K562 treated with DMSO at 1 percent for 12 hours (cell line): Measurements from ENCODE around the gene ZHX3. TPM values are rescaled to one million over a fixed set of nuclear protein-coding genes. Genes with fewer than 3 reads are reported as not detected.

ENCODE experiments used
- total RNA-seq: library from RNA; unstranded; fragments of 300-600 nt; gene quantifications from 2 replicates; pipeline ENCODE4 v1.2.3, GENCODE V29; 2022; ENCODE audit not compliant: insufficient read depth

Gene ZHX3, protein sequence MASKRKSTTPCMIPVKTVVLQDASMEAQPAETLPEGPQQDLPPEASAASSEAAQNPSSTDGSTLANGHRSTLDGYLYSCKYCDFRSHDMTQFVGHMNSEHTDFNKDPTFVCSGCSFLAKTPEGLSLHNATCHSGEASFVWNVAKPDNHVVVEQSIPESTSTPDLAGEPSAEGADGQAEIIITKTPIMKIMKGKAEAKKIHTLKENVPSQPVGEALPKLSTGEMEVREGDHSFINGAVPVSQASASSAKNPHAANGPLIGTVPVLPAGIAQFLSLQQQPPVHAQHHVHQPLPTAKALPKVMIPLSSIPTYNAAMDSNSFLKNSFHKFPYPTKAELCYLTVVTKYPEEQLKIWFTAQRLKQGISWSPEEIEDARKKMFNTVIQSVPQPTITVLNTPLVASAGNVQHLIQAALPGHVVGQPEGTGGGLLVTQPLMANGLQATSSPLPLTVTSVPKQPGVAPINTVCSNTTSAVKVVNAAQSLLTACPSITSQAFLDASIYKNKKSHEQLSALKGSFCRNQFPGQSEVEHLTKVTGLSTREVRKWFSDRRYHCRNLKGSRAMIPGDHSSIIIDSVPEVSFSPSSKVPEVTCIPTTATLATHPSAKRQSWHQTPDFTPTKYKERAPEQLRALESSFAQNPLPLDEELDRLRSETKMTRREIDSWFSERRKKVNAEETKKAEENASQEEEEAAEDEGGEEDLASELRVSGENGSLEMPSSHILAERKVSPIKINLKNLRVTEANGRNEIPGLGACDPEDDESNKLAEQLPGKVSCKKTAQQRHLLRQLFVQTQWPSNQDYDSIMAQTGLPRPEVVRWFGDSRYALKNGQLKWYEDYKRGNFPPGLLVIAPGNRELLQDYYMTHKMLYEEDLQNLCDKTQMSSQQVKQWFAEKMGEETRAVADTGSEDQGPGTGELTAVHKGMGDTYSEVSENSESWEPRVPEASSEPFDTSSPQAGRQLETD
- total RNA-seq, result 0.70 and 7.4 TPM in 2 replicates

GRCh38 chr20:41317546-41318270 lies at the start of gene ZHX3:
TSS of gene ZHX3 (minus strand) at chr20:41317731. CDS start at chr20:41204916, 112,815 bp downstream.

DNA sequence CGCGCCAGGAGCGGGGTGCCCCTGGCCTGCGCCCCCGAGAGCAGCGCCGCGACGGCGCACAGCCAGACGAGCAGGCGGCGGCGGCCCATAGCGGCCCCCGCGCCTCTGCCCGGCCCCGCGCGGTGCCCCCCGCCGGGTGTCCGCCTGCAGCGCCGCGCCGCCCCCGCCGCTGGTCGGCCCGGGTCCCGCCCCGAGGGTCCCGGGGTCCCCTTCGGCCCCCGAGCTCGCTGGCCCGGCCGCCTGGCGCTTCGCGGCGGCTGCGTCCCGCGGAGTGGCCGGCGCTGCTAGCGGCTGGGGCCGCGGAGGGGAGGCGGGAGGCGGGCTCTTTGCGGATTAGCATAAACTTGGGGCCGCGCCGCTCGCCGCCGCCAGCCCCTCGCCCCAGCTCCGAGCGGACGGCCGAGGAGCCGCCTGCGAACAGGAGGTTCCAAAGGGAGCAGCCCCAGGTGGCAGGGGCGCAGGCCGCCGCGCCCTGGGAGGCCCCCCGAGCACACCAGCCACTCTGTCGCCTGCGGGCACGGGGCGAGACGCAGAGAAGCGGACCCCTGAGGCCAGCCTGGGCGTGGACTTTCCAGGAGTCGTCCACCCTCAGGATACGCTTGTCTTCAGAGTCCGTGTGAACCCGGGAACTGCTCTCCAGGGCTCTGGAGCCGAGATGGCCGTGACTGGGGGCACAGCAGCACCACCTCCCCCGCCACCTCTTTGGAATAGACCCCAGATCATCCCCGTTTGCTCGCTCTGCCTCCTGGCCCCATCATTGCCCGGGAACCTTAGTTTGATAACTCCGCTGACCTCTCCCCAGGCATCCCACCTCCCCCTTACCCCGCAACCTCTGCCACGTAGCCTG lies 49.2 kb upstream of the ZHX3 start, which contains the start of gene EMILIN3:
TSS of gene EMILIN3 (minus strand) at position 273 of the 847 bp plus-strand sequence. CDS start at position 89, 184 bp downstream.

GRCh38 chr20:41340327-41341055 lies 23.0 kb upstream of the ZHX3 start, which contains the start of gene LPIN3:
TSS of gene LPIN3 (plus strand) at chr20:41340821. CDS start at chr20:41345804, 4,983 bp downstream.

DNA sequence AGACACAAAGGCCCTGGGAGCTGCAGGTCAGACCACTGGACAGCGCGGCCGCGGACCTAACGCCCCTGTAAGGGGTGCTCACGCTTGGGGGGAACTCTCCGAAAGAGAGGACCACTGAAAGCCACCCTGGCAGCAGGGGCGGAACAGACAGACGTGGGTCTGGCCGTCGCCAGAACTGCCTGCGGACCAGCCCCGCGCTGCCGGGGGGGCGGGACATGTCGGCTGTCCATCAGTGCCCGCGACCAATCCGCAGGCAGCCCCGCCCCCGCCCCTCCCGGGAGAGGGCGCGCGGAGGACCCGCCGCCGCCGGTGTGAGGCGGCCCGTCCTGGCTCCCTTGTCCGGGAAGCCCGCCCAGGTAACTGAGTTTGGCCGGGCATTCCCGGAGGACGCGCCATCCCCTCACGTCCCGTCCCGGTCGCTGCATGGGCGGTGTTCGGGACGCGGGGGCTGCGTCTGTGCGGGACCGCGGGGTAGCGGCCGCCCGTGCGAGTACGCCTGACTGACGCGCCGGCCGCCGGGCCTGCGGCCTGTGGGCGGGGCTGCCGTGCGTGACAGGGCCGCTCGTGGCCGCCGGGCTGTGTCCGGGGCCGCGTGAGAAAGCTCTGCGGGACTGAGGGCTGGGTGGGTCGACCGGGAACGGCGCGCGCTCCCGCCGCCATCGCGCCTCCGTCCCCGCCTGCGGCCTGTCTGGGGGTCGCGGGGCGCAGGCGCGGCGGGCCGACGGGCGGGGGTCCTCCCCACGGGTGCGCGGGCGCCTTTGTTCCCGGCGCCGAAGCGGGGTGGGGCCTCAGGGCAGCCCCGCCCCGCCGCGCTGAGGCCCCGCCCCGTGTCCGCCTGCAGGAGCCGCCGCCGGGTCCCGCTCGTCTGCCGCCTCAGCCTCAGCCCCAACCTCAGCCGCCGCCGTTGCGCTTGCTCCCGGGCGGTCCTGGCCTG lies 180.6 kb downstream of the ZHX3 start, which contains the start of gene PLCG1:
TSS of gene PLCG1 (plus strand) at position 864 of the 934 bp plus-strand sequence. CDS start 99 bp downstream, outside the sequence.

Other genes starting within 250 kb of the ZHX3 start
- gene PLCG1, start 180.2 kb downstream of the ZHX3 start, total RNA-seq, result 18.4 and 53.7 TPM in 2 replicates
- 4.4 and 18.0 TPM in 2 replicates for gene LPIN3, start 23.1 kb upstream of the ZHX3 start, total RNA-seq
- not detected in 2 replicates for gene EMILIN3, start 49.1 kb upstream of the ZHX3 start, total RNA-seq